Stimulated activated CD4-positive, alpha-beta T cell treated with anti-CD3 and anti-CD28 coated beads, Interleukin-1b, Interleukin-23, amount 100 ng/mL, for 4 hours (primary cell): ENCODE measurements around the gene PLD1.

Experiments
- DNase-seq, 2 donors: peaks; one replicate each; pipeline ENCODE4 v3.0.0-alpha.2; 2020; ENCODE audit warnings: low read depth in 2 of 2

The PLD1 gene

GRCh38 chr3:171836855-171837254 is 26.6 kb upstream of the PLD1 start:
- no peak for DNase-seq

- DNase-seq, result no peak
Observed at GRCh38 chr3:171835613-171836012, 25.3 kb upstream of the PLD1 start.

GRCh38 chr3:171835116-171835515 is 24.8 kb upstream of the PLD1 start:
- DNase-seq, result no peak

GRCh38 chr3:171834461-171834801 is 24.1 kb upstream of the PLD1 start:
- DNase-seq, result no peak

GRCh38 chr3:171833789-171834460 is 23.6 kb upstream of the PLD1 start:
- DNase-seq, result no peak

- no peak for DNase-seq
Observed at GRCh38 chr3:171832989-171833388, 22.7 kb upstream of the PLD1 start.

GRCh38 chr3:171831936-171832335 is 21.7 kb upstream of the PLD1 start:
- no peak for DNase-seq

- no peak for DNase-seq
Observed at GRCh38 chr3:171830518-171830875, 20.2 kb upstream of the PLD1 start.

- DNase-seq, result no peak
Observed at GRCh38 chr3:171829841-171830517, 19.7 kb upstream of the PLD1 start.

- no peak for DNase-seq
Observed at GRCh38 chr3:171828902-171829770, 18.9 kb upstream of the PLD1 start.

- no peak for DNase-seq
Observed at GRCh38 chr3:171827836-171828458, 17.7 kb upstream of the PLD1 start.

GRCh38 chr3:171827385-171827784 is 17.1 kb upstream of the PLD1 start:
- DNase-seq, result no peak

GRCh38 chr3:171825222-171825828 is 15.0 kb upstream of the PLD1 start:
- no peak for DNase-seq

GRCh38 chr3:171824824-171825221 is 14.5 kb upstream of the PLD1 start:
- no peak for DNase-seq

GRCh38 chr3:171824116-171824515 is 13.8 kb upstream of the PLD1 start:
- no peak for DNase-seq

GRCh38 chr3:171822431-171823106 is 12.3 kb upstream of the PLD1 start:
- no peak for DNase-seq

GRCh38 chr3:171821778-171822358 is 11.6 kb upstream of the PLD1 start:
- no peak for DNase-seq

GRCh38 chr3:171821044-171821443 is 10.8 kb upstream of the PLD1 start:
- no peak for DNase-seq

- DNase-seq, result no peak
Observed at GRCh38 chr3:171817074-171817800, 7.0 kb upstream of the PLD1 start.

- DNase-seq, result no peak
Observed at GRCh38 chr3:171815973-171816595, 5.8 kb upstream of the PLD1 start.
